HCT116 (cell line): ENCODE data around the gene AK4. TPM values are rescaled to one million over a fixed set of nuclear protein-coding genes. Genes with fewer than 3 reads are reported as not detected.

Experiments used
- ATAC-seq: fragments of 200-7000 bp; cut with Tn5 transposase; 2 replicates; pipeline ENCODE4 v1.9.1; 2020; ENCODE audit warnings: mild to moderate bottlenecking, moderate library complexity
- BruUV-seq: library from RNA; stranded (reverse); fragments of 400-500 nt; replicated peaks from 2 replicates; lab custom pipeline; 2021; lab: Mats Ljungman, UMichigan
- CTCF ChIA-PET: fragments of 300-600 bp; sonication (Branson Sonifier 250); formaldehyde crosslinking; loops from one replicate; lab custom pipeline; 2021; ENCODE audit warnings: antibody characterized with exemption; lab: Charles Lee
- POLR2A ChIA-PET: fragments of 300-600, 350-600 bp; sonication (Branson Sonifier 250); formaldehyde crosslinking; loops from one replicate; lab custom pipeline; 2021; ENCODE audit warnings: antibody characterized with exemption; lab: Charles Lee
- RAD21 ChIA-PET, 2 experiments: fragments of 300-600 bp; sonication (Branson Sonifier 250); formaldehyde crosslinking; loops; one replicate each; lab custom pipeline; 2023; ENCODE audit warnings: low total read pairs in 2 of 2; ENCODE audit not compliant: uncharacterized antibody in 2 of 2, unreplicated experiment in 2 of 2, low non-redundant PET in 1 of 2; lab: Charles Lee
- DNase-seq: peaks from one replicate; pipeline ENCODE4 v3.0.0-alpha.2; 2010; ENCODE audit warnings: low read depth, low spot score
- H2AFZ ChIP-seq: fragments of 200-600 bp; shearing (Covaris generic), sonication (generic); 2 replicates; pipeline ENCODE4 v1.6.1; 2017; ENCODE audit warnings: low read depth, mixed run types, mixed read lengths, antibody characterized with exemption, low read length; ENCODE audit not compliant: poor library complexity, severe bottlenecking
- H3K27ac ChIP-seq: 2 replicates; pipeline ENCODE4 v1.5.1; 2012; ENCODE audit warnings: low read depth, low read length
- H3K27me3 ChIP-seq: fragments of 200-600 bp; sonication (generic); 2 replicates; pipeline ENCODE4 v1.6.1; 2016; ENCODE audit warnings: mixed run types, low read length, mixed read lengths; ENCODE audit not compliant: insufficient read depth
- H3K36me3 ChIP-seq, 2 experiments: fragments of 200-500 bp in 1 of 2; fragments of 200-600 bp in 1 of 2; sonication (Bioruptor generic) in 1 of 2; sonication (generic) in 1 of 2; 2 replicates each; pipeline versions ENCODE4 v1.5.1 to v1.6.1; 2014 to 2016; ENCODE audit warnings: low read length in 2 of 2, inconsistent platforms in 1 of 2, mixed read lengths in 1 of 2, mixed run types in 1 of 2; ENCODE audit not compliant: insufficient read depth in 2 of 2, control insufficient read depth in 1 of 2
- H3K4me1 ChIP-seq, 2 experiments: fragments of 200-600 bp in 1 of 2; sonication (generic) in 1 of 2; 2 replicates each; pipeline versions ENCODE4 v1.5.1 to v1.6.1; 2012 to 2017; ENCODE audit warnings: low read length in 2 of 2, inconsistent platforms in 1 of 2, mild to moderate bottlenecking in 1 of 2, mixed read lengths in 1 of 2, mixed run types in 1 of 2, moderate library complexity in 1 of 2; ENCODE audit not compliant: insufficient read depth in 2 of 2, control insufficient read depth in 1 of 2
- H3K4me2 ChIP-seq: fragments of 200-600 bp; sonication (generic); 2 replicates; pipeline ENCODE4 v1.6.1; 2017; ENCODE audit warnings: mixed run types, low read length, mixed read lengths
- H3K4me3 ChIP-seq, 2 experiments: fragments of 200-600 bp in 1 of 2; sonication (generic) in 1 of 2; replicated peaks in 1 of 2; 2 replicates each; pipeline ENCODE4 v1.5.1; 2011 to 2016; ENCODE audit warnings: low read length in 2 of 2, control low read depth in 1 of 2, low read depth in 1 of 2, mild to moderate bottlenecking in 1 of 2, mixed read lengths in 1 of 2, mixed run types in 1 of 2
- H3K79me2 ChIP-seq: fragments of 200-600 bp; sonication (generic); 2 replicates; pipeline ENCODE4 v1.6.1; 2017; ENCODE audit warnings: mild to moderate bottlenecking, mixed run types, low read length, moderate library complexity, mixed read lengths; ENCODE audit not compliant: insufficient read depth
- H3K9ac ChIP-seq: fragments of 200-600 bp; sonication (generic); 2 replicates; pipeline ENCODE4 v1.6.1; 2016; ENCODE audit warnings: low read length, mixed read lengths
- H3K9me2 ChIP-seq: fragments of 200-600 bp; sonication (generic), shearing (Covaris generic); 2 replicates; pipeline ENCODE4 v1.6.1; 2017; ENCODE audit warnings: mixed run types, mild to moderate bottlenecking, moderate library complexity; ENCODE audit not compliant: insufficient read depth
- H3K9me3 ChIP-seq, 2 experiments: fragments of 200-500 bp in 1 of 2; fragments of 200-600 bp in 1 of 2; sonication (Bioruptor generic) in 1 of 2; sonication (generic) in 1 of 2; 2 replicates each; pipeline ENCODE4 v1.6.1; 2014 to 2017; ENCODE audit warnings: low read length in 2 of 2, mixed read lengths in 2 of 2, inconsistent platforms in 1 of 2, low read depth in 1 of 2, mild to moderate bottlenecking in 1 of 2, mixed run types in 1 of 2, moderate library complexity in 1 of 2; ENCODE audit not compliant: control insufficient read depth in 1 of 2, insufficient read depth in 1 of 2
- H4K20me1 ChIP-seq: fragments of 200-600 bp; sonication (generic), shearing (Covaris generic); 2 replicates; pipeline ENCODE4 v1.6.1; 2017; ENCODE audit warnings: mixed run types, mild to moderate bottlenecking, moderate library complexity; ENCODE audit not compliant: insufficient read depth
- CEBPB ChIP-seq: IDR thresholded peaks from 2 replicates; pipeline ENCODE4 v1.6.1; 2012; ENCODE audit warnings: low read depth
- RAD21 ChIP-seq: IDR thresholded peaks from 2 replicates; pipeline ENCODE4 v1.6.1; 2012; ENCODE audit warnings: low read depth, mild to moderate bottlenecking
- intact Hi-C: fragments of 100-400 bp; cut with micrococcal nuclease; formaldehyde crosslinking; loops from 2 replicates; pipeline ENCODE4 v1.10.0; 2022
- total RNA-seq: library from RNA; stranded (reverse); gene quantifications from one replicate; pipeline ENCODE4 v1.2.1, GENCODE V29; 2021; ENCODE audit not compliant: unreplicated experiment
- TF ChIP-seq, protein P1 (sequence below), 3 experiments: fragments of 200-600 bp in 1 of 3; sonication (generic) in 1 of 3; IDR thresholded peaks in 2 of 3; conservative IDR thresholded peaks in 1 of 3; 2 replicates each; pipeline ENCODE4 v1.5.1; 2012 to 2017; ENCODE audit warnings: low read depth in 2 of 3, low read length in 2 of 3, antibody characterized with exemption in 1 of 3, borderline replicate concordance in 1 of 3, control low read depth in 1 of 3, mild to moderate bottlenecking in 1 of 3, mixed read lengths in 1 of 3, mixed run types in 1 of 3, moderate library complexity in 1 of 3; ENCODE audit not compliant: insufficient read depth in 1 of 3
- TF ChIP-seq, protein P2 (sequence below): IDR thresholded peaks from 2 replicates; pipeline ENCODE4 v1.6.1; 2012; ENCODE audit warnings: low read depth

AK4 gene
- total RNA-seq, 1 experiment from 2014 or later, result 51.5 TPM

GRCh38 chr1:65209005-65209885 is 61.2 kb downstream of the AK4 start:
- Histone ChIP-seq H3K4me2 (no peak overlapping the region), H3K9ac (no peak overlapping the region), H3K79me2 (peaks cover 4% of the 10 kb centered on the region), H3K36me3 (no peaks in the 10 kb centered on the region), H3K27ac (no peak overlapping the region), H4K20me1 (no peaks in the 10 kb centered on the region), H3K4me3 (no peak overlapping the region), H3K4me1 (no peaks in the 10 kb centered on the region), H3K9me3 (no peaks in the 10 kb centered on the region), H3K9me2 (no peaks in the 10 kb centered on the region), H2AFZ (no peak overlapping the region), H3K27me3 (no peaks in the 10 kb centered on the region)
- peak; percentile 31 for DNase-seq
- ATAC-seq, result peak; percentile 85
- BruUV-seq, result no TSS peak
- TF ChIP-seq, protein P1, sequence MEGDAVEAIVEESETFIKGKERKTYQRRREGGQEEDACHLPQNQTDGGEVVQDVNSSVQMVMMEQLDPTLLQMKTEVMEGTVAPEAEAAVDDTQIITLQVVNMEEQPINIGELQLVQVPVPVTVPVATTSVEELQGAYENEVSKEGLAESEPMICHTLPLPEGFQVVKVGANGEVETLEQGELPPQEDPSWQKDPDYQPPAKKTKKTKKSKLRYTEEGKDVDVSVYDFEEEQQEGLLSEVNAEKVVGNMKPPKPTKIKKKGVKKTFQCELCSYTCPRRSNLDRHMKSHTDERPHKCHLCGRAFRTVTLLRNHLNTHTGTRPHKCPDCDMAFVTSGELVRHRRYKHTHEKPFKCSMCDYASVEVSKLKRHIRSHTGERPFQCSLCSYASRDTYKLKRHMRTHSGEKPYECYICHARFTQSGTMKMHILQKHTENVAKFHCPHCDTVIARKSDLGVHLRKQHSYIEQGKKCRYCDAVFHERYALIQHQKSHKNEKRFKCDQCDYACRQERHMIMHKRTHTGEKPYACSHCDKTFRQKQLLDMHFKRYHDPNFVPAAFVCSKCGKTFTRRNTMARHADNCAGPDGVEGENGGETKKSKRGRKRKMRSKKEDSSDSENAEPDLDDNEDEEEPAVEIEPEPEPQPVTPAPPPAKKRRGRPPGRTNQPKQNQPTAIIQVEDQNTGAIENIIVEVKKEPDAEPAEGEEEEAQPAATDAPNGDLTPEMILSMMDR (IDR thresholded peaks at IDR 0.05 in 2 of 3, conservative IDR thresholded peaks at IDR 0.05 in 1 of 3; ENCODE audit: borderline replicate concordance in 1 of 3, insufficient read depth in 1 of 3, low read depth in 2 of 3, low read length in 2 of 3), result peak; percentile 43 to 67 (median 59); a peak in 5 of 6 replicates
- TF ChIP-seq, protein P2, sequence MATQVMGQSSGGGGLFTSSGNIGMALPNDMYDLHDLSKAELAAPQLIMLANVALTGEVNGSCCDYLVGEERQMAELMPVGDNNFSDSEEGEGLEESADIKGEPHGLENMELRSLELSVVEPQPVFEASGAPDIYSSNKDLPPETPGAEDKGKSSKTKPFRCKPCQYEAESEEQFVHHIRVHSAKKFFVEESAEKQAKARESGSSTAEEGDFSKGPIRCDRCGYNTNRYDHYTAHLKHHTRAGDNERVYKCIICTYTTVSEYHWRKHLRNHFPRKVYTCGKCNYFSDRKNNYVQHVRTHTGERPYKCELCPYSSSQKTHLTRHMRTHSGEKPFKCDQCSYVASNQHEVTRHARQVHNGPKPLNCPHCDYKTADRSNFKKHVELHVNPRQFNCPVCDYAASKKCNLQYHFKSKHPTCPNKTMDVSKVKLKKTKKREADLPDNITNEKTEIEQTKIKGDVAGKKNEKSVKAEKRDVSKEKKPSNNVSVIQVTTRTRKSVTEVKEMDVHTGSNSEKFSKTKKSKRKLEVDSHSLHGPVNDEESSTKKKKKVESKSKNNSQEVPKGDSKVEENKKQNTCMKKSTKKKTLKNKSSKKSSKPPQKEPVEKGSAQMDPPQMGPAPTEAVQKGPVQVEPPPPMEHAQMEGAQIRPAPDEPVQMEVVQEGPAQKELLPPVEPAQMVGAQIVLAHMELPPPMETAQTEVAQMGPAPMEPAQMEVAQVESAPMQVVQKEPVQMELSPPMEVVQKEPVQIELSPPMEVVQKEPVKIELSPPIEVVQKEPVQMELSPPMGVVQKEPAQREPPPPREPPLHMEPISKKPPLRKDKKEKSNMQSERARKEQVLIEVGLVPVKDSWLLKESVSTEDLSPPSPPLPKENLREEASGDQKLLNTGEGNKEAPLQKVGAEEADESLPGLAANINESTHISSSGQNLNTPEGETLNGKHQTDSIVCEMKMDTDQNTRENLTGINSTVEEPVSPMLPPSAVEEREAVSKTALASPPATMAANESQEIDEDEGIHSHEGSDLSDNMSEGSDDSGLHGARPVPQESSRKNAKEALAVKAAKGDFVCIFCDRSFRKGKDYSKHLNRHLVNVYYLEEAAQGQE, result no peak
- TF ChIP-seq RAD21 (peak; percentile 62), CEBPB (no peak)
- CTCF ChIA-PET, result interaction anchor here (0.7 to 1.7 kb wide), 8 partner anchors 11 to 508 kb away, joined by 3 to 11 read pairs (median 5); no protein-coding TSS in a partner anchor
- POLR2A ChIA-PET, result interaction anchor here (1.2 kb wide), 1 partner anchor 145 kb away, joined by 3 read pairs; no protein-coding TSS in a partner anchor
- RAD21 ChIA-PET, result interaction anchor here (0.6 to 0.7 kb wide), 2 partner anchors 13 to 37 kb away, joined by 3 to 5 read pairs; no protein-coding TSS in a partner anchor
- intact Hi-C loops, result loop anchor here (2.0 kb wide), 1 partner anchor 146 kb away; no protein-coding TSS in a partner anchor
